ENCODE data around the gene BMP3. TPM values are rescaled to one million over a fixed set of nuclear protein-coding genes. Genes with fewer than 3 reads are reported as not detected.

Gene BMP3
- total and polyA plus RNA-seq, 10 of the 15 experiments (the other 5 are each of a cell fraction or from before 2014, with no cell fraction given) = 0.37 to 1.4 (median 0.88) TPM

- ATAC-seq (no peak), FAIRE-seq (no peak), DNase-seq (ENCODE audit: low read depth, low spot score) (no peak)
- H3K27me3 ChIP-seq (replicated peaks in 1 of 2; ENCODE audit: control insufficient read depth in 2 of 2, insufficient read depth in 2 of 2, low read length in 1 of 2) = no peaks in the 10 kb centered on the region; a peak in 1 of 4 replicates
- ChIA-PET POLR2A (no interaction called here), RAD21 (ENCODE audit: unreplicated experiment) (no interaction called here), CTCF (interaction anchor here (0.8 to 1.7 kb wide), 3 partner anchors 24 to 732 kb away, joined by 3 to 4 read pairs (median 4); no protein-coding TSS in a partner anchor), SMC1A (ENCODE audit: uncharacterized antibody, unreplicated experiment) (interaction anchor here (1.2 kb wide), 1 partner anchor 10 kb away, joined by 4 read pairs; no protein-coding TSS in a partner anchor)
- no peak overlapping the region for H3K9ac ChIP-seq (ENCODE audit: control insufficient read depth, insufficient read depth, low read length)
- H3K79me2 ChIP-seq (ENCODE audit: control insufficient read depth, insufficient read depth, low read length) = no peaks in the 10 kb centered on the region
- no TSS peak for BruUV-seq (replicated peaks)
- no peak overlapping the region for H3K4me3 ChIP-seq
- in situ Hi-C loops (cut with MboI) = no loop called here
- no peak overlapping the region for H3K27ac ChIP-seq (ENCODE audit: control insufficient read depth, insufficient read depth)
- no peak overlapping the region for H2AFZ ChIP-seq (ENCODE audit: control insufficient read depth, low read depth, low read length)
- H3K9me3 ChIP-seq (replicated peaks; ENCODE audit: control insufficient read depth, insufficient read depth, low read length) = no peaks in the 10 kb centered on the region
- no peak overlapping the region for H3K4me2 ChIP-seq (ENCODE audit: control insufficient read depth, insufficient read depth)
- H3K36me3 ChIP-seq (ENCODE audit: control insufficient read depth in 2 of 2, insufficient read depth in 2 of 2, low read length in 1 of 2) = no peaks in the 10 kb centered on the region
- H4K20me1 ChIP-seq (ENCODE audit: control insufficient read depth, insufficient read depth) = no peaks in the 10 kb centered on the region
- WGBS (ENCODE audit: insufficient coverage, insufficient replicate concordance, low lambda C conversion rate, missing lambda C conversion rate) = 24% methylated on average over 2 of the region's 2 CpGs
- intact Hi-C loops (cut with micrococcal nuclease; ENCODE audit: unreplicated experiment) = no loop called here
- no peaks in the 10 kb centered on the region for H3K4me1 ChIP-seq (ENCODE audit: control insufficient read depth, insufficient read depth, low read length)
- TF ChIP-seq ESRRA (IDR thresholded peaks at IDR 0.05; ENCODE audit: low read length) = no peak
- TF ChIP-seq TCF7 (IDR thresholded peaks at IDR 0.05; ENCODE audit: borderline replicate concordance) = no peak
- TF ChIP-seq POLR2AphosphoS2 (IDR thresholded peaks at IDR 0.05; ENCODE audit: low read depth, low read length) = no peak
- TF ChIP-seq FOXK2 (IDR thresholded peaks at IDR 0.05) = no peak
- no peak for TF ChIP-seq RAD51 (IDR thresholded peaks at IDR 0.05)
- TF ChIP-seq CREM (IDR thresholded peaks at IDR 0.05; ENCODE audit: low read depth) = no peak
- TF ChIP-seq, protein P1, sequence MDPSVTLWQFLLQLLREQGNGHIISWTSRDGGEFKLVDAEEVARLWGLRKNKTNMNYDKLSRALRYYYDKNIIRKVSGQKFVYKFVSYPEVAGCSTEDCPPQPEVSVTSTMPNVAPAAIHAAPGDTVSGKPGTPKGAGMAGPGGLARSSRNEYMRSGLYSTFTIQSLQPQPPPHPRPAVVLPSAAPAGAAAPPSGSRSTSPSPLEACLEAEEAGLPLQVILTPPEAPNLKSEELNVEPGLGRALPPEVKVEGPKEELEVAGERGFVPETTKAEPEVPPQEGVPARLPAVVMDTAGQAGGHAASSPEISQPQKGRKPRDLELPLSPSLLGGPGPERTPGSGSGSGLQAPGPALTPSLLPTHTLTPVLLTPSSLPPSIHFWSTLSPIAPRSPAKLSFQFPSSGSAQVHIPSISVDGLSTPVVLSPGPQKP (IDR thresholded peaks at IDR 0.05; ENCODE audit: low read depth, low read length) = no peak
- TF ChIP-seq EED (IDR thresholded peaks at IDR 0.05; ENCODE audit: low read depth) = no peak
- no peak for TF ChIP-seq NFYB (IDR thresholded peaks at IDR 0.05; ENCODE audit: insufficient read depth, low read depth, low read length)
- TF ChIP-seq, protein P2, sequence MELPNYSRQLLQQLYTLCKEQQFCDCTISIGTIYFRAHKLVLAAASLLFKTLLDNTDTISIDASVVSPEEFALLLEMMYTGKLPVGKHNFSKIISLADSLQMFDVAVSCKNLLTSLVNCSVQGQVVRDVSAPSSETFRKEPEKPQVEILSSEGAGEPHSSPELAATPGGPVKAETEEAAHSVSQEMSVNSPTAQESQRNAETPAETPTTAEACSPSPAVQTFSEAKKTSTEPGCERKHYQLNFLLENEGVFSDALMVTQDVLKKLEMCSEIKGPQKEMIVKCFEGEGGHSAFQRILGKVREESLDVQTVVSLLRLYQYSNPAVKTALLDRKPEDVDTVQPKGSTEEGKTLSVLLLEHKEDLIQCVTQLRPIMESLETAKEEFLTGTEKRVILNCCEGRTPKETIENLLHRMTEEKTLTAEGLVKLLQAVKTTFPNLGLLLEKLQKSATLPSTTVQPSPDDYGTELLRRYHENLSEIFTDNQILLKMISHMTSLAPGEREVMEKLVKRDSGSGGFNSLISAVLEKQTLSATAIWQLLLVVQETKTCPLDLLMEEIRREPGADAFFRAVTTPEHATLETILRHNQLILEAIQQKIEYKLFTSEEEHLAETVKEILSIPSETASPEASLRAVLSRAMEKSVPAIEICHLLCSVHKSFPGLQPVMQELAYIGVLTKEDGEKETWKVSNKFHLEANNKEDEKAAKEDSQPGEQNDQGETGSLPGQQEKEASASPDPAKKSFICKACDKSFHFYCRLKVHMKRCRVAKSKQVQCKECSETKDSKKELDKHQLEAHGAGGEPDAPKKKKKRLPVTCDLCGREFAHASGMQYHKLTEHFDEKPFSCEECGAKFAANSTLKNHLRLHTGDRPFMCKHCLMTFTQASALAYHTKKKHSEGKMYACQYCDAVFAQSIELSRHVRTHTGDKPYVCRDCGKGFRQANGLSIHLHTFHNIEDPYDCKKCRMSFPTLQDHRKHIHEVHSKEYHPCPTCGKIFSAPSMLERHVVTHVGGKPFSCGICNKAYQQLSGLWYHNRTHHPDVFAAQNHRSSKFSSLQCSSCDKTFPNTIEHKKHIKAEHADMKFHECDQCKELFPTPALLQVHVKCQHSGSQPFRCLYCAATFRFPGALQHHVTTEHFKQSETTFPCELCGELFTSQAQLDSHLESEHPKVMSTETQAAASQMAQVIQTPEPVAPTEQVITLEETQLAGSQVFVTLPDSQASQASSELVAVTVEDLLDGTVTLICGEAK (IDR thresholded peaks at IDR 0.05; ENCODE audit: borderline replicate concordance) = no peak
- TF ChIP-seq SIX5 (IDR thresholded peaks at IDR 0.05; ENCODE audit: low read depth, low read length, severe bottlenecking) = no peak
- TF ChIP-seq NR2C2 (IDR thresholded peaks at IDR 0.05; ENCODE audit: borderline replicate concordance, control insufficient read depth, insufficient read length, low read depth) = no peak
- TF ChIP-seq SMARCA5 (IDR thresholded peaks at IDR 0.05) = no peak
- TF ChIP-seq CUX1 (IDR thresholded peaks at IDR 0.05; ENCODE audit: insufficient replicate concordance, low read depth, low read length) = no peak
Observed at GRCh38 chr4:81093720-81094401, 63.4 kb downstream of the BMP3 start.
